H1 (cell line): ENCODE results near the gene PCDH9. TPM values are rescaled to one million over a fixed set of nuclear protein-coding genes. Genes with fewer than 3 reads are reported as not detected.

Source experiments
- ATF3 ChIP-seq: IDR thresholded peaks from 2 replicates; pipeline ENCODE4 v1.6.1; 2011; ENCODE audit warnings: low read depth, mild to moderate bottlenecking, low read length; ENCODE audit not compliant: insufficient read depth
- CBX8 ChIP-seq: fragments of 300-800, 300-1000 bp; sonication (generic); IDR thresholded peaks from 2 replicates; pipeline ENCODE4 v1.7.1; 2016; ENCODE audit warnings: low read depth, low read length, borderline replicate concordance
- HDAC6 ChIP-seq: IDR thresholded peaks from one replicate; pipeline ENCODE4 v1.7.1; 2012; ENCODE audit warnings: low read depth, mild to moderate bottlenecking, inconsistent platforms, low read length, moderate library complexity
- JUN ChIP-seq: IDR thresholded peaks from 2 replicates; pipeline ENCODE4 v1.6.1; 2011; ENCODE audit warnings: low read depth, mild to moderate bottlenecking, improper control_type of control experiment, low read length
- JUND ChIP-seq: IDR thresholded peaks from 2 replicates; pipeline ENCODE4 v1.6.1; 2011; ENCODE audit warnings: mild to moderate bottlenecking, improper control_type of control experiment, low read length
- POLR2A ChIP-seq, 2 experiments: IDR thresholded peaks; 1 replicate in 1 of 2; 2 replicates in 1 of 2; pipeline ENCODE4 v1.6.1; 2011; ENCODE audit warnings: low read depth in 2 of 2, low read length in 2 of 2, mild to moderate bottlenecking in 2 of 2; ENCODE audit errors: control extremely low read depth in 1 of 2
- TAF1 ChIP-seq: IDR thresholded peaks from 2 replicates; pipeline ENCODE4 v1.6.1; 2011; ENCODE audit warnings: mild to moderate bottlenecking, low read depth, low read length
- polyA plus RNA-seq, 7 experiments: library from polyadenylated mRNA; depleted of rRNA in 3 of 7; stranded (reverse) in 5 of 7; unstranded in 2 of 7; fragments of >200 nt in 5 of 7; fragments of 200-250 nt in 2 of 7; gene quantifications; 1 replicate in 5 of 7; 2 replicates in 1 of 7; 4 replicates in 1 of 7; pipeline versions ENCODE4 v1.2.1 to v1.2.3, GENCODE V29; 2011 to 2013; ENCODE audit warnings: missing spikeins in 2 of 7, mixed read lengths in 2 of 7
- total RNA-seq: library from RNA; stranded (reverse); fragmentation: NEBNext Ultra II Directional; extraction: Animal tissue kit (Norgen Biotek cat#: 25700); gene quantifications from 2 replicates; pipeline ENCODE4 v1.2.1, GENCODE V29; 2021

The PCDH9 gene
- total and polyA plus RNA-seq, 2 of the 8 experiments (the other 6 are each of a cell fraction or from before 2014, with no cell fraction given), result 0.12 to 0.60 TPM

GRCh38 chr13:66644855-66645460 is 585.2 kb downstream of the PCDH9 start (continued):
- TF ChIP-seq ATF3 (no peak), CBX8 (no peak), JUND (no peak), POLR2A (IDR thresholded peaks at IDR 0.05; ENCODE audit: control extremely low read depth in 1 of 2, low read depth in 2 of 2, low read length in 2 of 2) (no peak), TAF1 (no peak), JUN (no peak), HDAC6 (no peak)
